Sigmoid colon (tissue), 4 donors: ENCODE data around the gene ADAT1.

Experiments
- CTCF ChIP-seq, 4 experiments: fragments of 450-650 bp in 3 of 4; fragments of 200-600 bp in 1 of 4; IDR thresholded peaks; one replicate each; pipeline ENCODE4 v1.5.1; 2016 to 2019; ENCODE audit warnings: antibody characterized with exemption in 4 of 4, mild to moderate bottlenecking in 3 of 4, moderate library complexity in 2 of 4
- POLR2A ChIP-seq, 2 donors: fragments of 450-650 bp; IDR thresholded peaks; one replicate each; pipeline ENCODE4 v1.6.1; 2016; ENCODE audit warnings: antibody characterized with exemption in 2 of 2, mild to moderate bottlenecking in 2 of 2, moderate library complexity in 2 of 2
- POLR2AphosphoS5 ChIP-seq, 4 donors: sonication (generic); formaldehyde crosslinking; IDR thresholded peaks; one replicate each; pipeline ENCODE4 v1.6.1; 2017; ENCODE audit warnings: antibody characterized with exemption in 4 of 4

GRCh38 chr16:75576384-75576811, 46.7 kb downstream of the ADAT1 start:
- TF ChIP-seq CTCF (IDR thresholded peaks at IDR 0.05) (no peak), POLR2AphosphoS5 (IDR thresholded peaks at IDR 0.05) (no peak), POLR2A (IDR thresholded peaks at IDR 0.05) (no peak)
